HG03469 (cell line): Measurements from ENCODE around the gene SALL1.

Source experiments
- ATAC-seq: cut with Tn5 transposase; IDR thresholded peaks from one replicate; pipeline ENCODE4 v1.9.1; 2021; ENCODE audit warnings: mild to moderate bottlenecking, moderate library complexity, moderate number of reproducible peaks; ENCODE audit not compliant: unreplicated experiment

Gene SALL1

GRCh38 chr16:51150888-51151320 is at the start of gene SALL1:
SALL1 (minus strand) TSS chr16:51151270; CDS start chr16:51151241, 29 bp downstream.
- ATAC-seq: no peak

GRCh38 chr16:51200793-51201192 is 49.7 kb upstream of the SALL1 start:
- ATAC-seq: no peak

- ATAC-seq: no peak
Measured at GRCh38 chr16:51197953-51198748, 47.1 kb upstream of the SALL1 start.

GRCh38 chr16:51193879-51194278 is 42.8 kb upstream of the SALL1 start:
- no peak for ATAC-seq

- ATAC-seq: no peak
Measured at GRCh38 chr16:51184702-51185433, 33.8 kb upstream of the SALL1 start.

- ATAC-seq: no peak
Measured at GRCh38 chr16:51181503-51181811, 30.4 kb upstream of the SALL1 start.

- ATAC-seq: no peak
Measured at GRCh38 chr16:51180719-51181502, 29.8 kb upstream of the SALL1 start.

- no peak for ATAC-seq
Measured at GRCh38 chr16:51175081-51175480, 24.0 kb upstream of the SALL1 start.

- ATAC-seq: no peak
Measured at GRCh38 chr16:51172368-51172767, 21.3 kb upstream of the SALL1 start.

GRCh38 chr16:51168755-51169154 is 17.7 kb upstream of the SALL1 start:
- ATAC-seq: no peak

- no peak for ATAC-seq
Measured at GRCh38 chr16:51167170-51167895, 16.3 kb upstream of the SALL1 start.

GRCh38 chr16:51166541-51166940 is 15.5 kb upstream of the SALL1 start:
- ATAC-seq: no peak

- no peak for ATAC-seq
Measured at GRCh38 chr16:51166091-51166490, 15.0 kb upstream of the SALL1 start.

- no peak for ATAC-seq
Measured at GRCh38 chr16:51165043-51165442, 14.0 kb upstream of the SALL1 start.

- no peak for ATAC-seq
Measured at GRCh38 chr16:51164574-51164973, 13.5 kb upstream of the SALL1 start.

GRCh38 chr16:51163894-51164566 is 13.0 kb upstream of the SALL1 start:
- no peak for ATAC-seq

GRCh38 chr16:51163366-51163765 is 12.3 kb upstream of the SALL1 start:
- no peak for ATAC-seq

- no peak for ATAC-seq
Measured at GRCh38 chr16:51161440-51162195, 10.5 kb upstream of the SALL1 start.

- ATAC-seq: no peak
Measured at GRCh38 chr16:51159865-51160264, 8.8 kb upstream of the SALL1 start.

GRCh38 chr16:51159296-51159695 is 8.2 kb upstream of the SALL1 start:
- ATAC-seq: no peak
